Stimulated activated naive B cell treated with anti-CD40 and anti-IgM and Interleukin-4, amounts not matched to agents 10 μg/mL and 1 μg/mL and 100 μg/mL, for 72 hours (primary cell): ENCODE results near the gene HRH4.

Experiments
- ATAC-seq, 2 donors: fragments of 150-1000 bp; cut with Tn5 transposase; replicated peaks; 2 replicates each; pipeline ENCODE4 v1.10.0; 2021; ENCODE audit warnings: moderate library complexity in 1 of 2
- DNase-seq: peaks from one replicate; pipeline ENCODE4 v3.0.0; 2021
- H3K27ac Mint-ChIP-seq: one replicate; pipeline ENCODE4 v1.8.0; 2022; ENCODE audit warnings: mild to moderate bottlenecking, mixed read lengths
- H3K27me3 Mint-ChIP-seq, 2 donors: one replicate each; pipeline ENCODE4 v1.8.0; 2022; ENCODE audit warnings: mixed read lengths in 2 of 2
- H3K36me3 Mint-ChIP-seq, 2 donors: one replicate each; pipeline ENCODE4 v1.8.0; 2022; ENCODE audit warnings: mixed read lengths in 2 of 2, mild to moderate bottlenecking in 1 of 2
- H3K4me1 Mint-ChIP-seq, 2 donors: one replicate each; pipeline ENCODE4 v1.8.0; 2022; ENCODE audit warnings: mixed read lengths in 2 of 2, mild to moderate bottlenecking in 1 of 2
- H3K4me3 Mint-ChIP-seq, 2 donors: one replicate each; pipeline ENCODE4 v1.8.0; 2022; ENCODE audit warnings: mild to moderate bottlenecking in 2 of 2, mixed read lengths in 2 of 2, moderate library complexity in 1 of 2
- H3K9me3 Mint-ChIP-seq, 2 donors: one replicate each; pipeline ENCODE4 v1.8.0; 2022; ENCODE audit warnings: mixed read lengths in 2 of 2, mild to moderate bottlenecking in 1 of 2

Gene HRH4

GRCh38 chr18:24446453-24446852 is 14.0 kb upstream of the HRH4 start:
- peaks cover 12 to 20% of the 10 kb centered on the region in 2 donors for H3K4me1 Mint-ChIP-seq
- peaks cover 34 to 47% of the 10 kb centered on the region in 2 donors for H3K36me3 Mint-ChIP-seq
- peak overlapping the region; percentile 69 for H3K27ac Mint-ChIP-seq
- H3K27me3 Mint-ChIP-seq, result no peaks in the 10 kb centered on the region
- no peak for ATAC-seq
- H3K4me3 Mint-ChIP-seq, result no peak overlapping the region
- no peak for DNase-seq
- no peaks in the 10 kb centered on the region for H3K9me3 Mint-ChIP-seq

GRCh38 chr18:24446953-24447538 is 13.4 kb upstream of the HRH4 start:
- Mint-ChIP-seq H3K27me3 (no peaks in the 10 kb centered on the region), H3K36me3 (peaks cover 34 to 44% of the 10 kb centered on the region in 2 donors)
- no peak for DNase-seq

GRCh38 chr18:24447961-24448360 is 12.5 kb upstream of the HRH4 start:
- H3K4me3 Mint-ChIP-seq, result no peak overlapping the region

More at GRCh38 chr18:24446953-24447538, 13.4 kb upstream of the HRH4 start:
- peaks cover 11 to 20% of the 10 kb centered on the region in 2 donors for H3K4me1 Mint-ChIP-seq
- no peak for ATAC-seq
- no peak overlapping the region for H3K4me3 Mint-ChIP-seq
- no peaks in the 10 kb centered on the region for H3K9me3 Mint-ChIP-seq
- H3K27ac Mint-ChIP-seq, result no peak overlapping the region

GRCh38 chr18:24456549-24456948 is 3.9 kb upstream of the HRH4 start:
- Mint-ChIP-seq H3K36me3 (peaks cover 33 to 43% of the 10 kb centered on the region in 2 donors), H3K4me1 (peaks cover 0 to 9% of the 10 kb centered on the region in 2 donors), H3K4me3 (no peak overlapping the region), H3K27me3 (no peaks in the 10 kb centered on the region), H3K27ac (no peak overlapping the region), H3K9me3 (no peaks in the 10 kb centered on the region)
- peak; percentile 87 to 90 for ATAC-seq
- no peak for DNase-seq

More at GRCh38 chr18:24447961-24448360, 12.5 kb upstream of the HRH4 start:
- peaks cover 36 to 47% of the 10 kb centered on the region in 2 donors for H3K36me3 Mint-ChIP-seq
- H3K27ac Mint-ChIP-seq, result no peak overlapping the region
- H3K4me1 Mint-ChIP-seq, result peaks cover 11 to 20% of the 10 kb centered on the region in 2 donors
- no peak for ATAC-seq
- H3K27me3 Mint-ChIP-seq, result no peaks in the 10 kb centered on the region
- H3K9me3 Mint-ChIP-seq, result no peaks in the 10 kb centered on the region
- no peak for DNase-seq

- peaks cover 0 to 9% of the 10 kb centered on the region in 2 donors for H3K4me1 Mint-ChIP-seq
- no peak overlapping the region for H3K27ac Mint-ChIP-seq
- no peaks in the 10 kb centered on the region for H3K9me3 Mint-ChIP-seq
- no peak overlapping the region for H3K4me3 Mint-ChIP-seq
- no peaks in the 10 kb centered on the region for H3K27me3 Mint-ChIP-seq
- ATAC-seq (no peak), DNase-seq (no peak)
- peaks cover 19 to 24% of the 10 kb centered on the region in 2 donors for H3K36me3 Mint-ChIP-seq
Observed at GRCh38 chr18:24459772-24460171, 665 bp upstream of the HRH4 start.

- Mint-ChIP-seq H3K27ac (no peak overlapping the region), H3K4me3 (no peak overlapping the region), H3K9me3 (no peaks in the 10 kb centered on the region), H3K4me1 (peaks cover 0 to under 1% of the 10 kb centered on the region in 2 donors), H3K36me3 (peaks cover 8 to 12% of the 10 kb centered on the region in 2 donors), H3K27me3 (peaks cover 5 to 6% of the 10 kb centered on the region in 2 donors)
- ATAC-seq (no peak), DNase-seq (no peak)
Observed at GRCh38 chr18:24461996-24462395, 1.6 kb downstream of the HRH4 start.

- H3K4me3 Mint-ChIP-seq, result no peak overlapping the region
- ATAC-seq (no peak), DNase-seq (no peak)
- H3K4me1 Mint-ChIP-seq, result peaks cover 0 to 5% of the 10 kb centered on the region in 2 donors
- H3K27me3 Mint-ChIP-seq, result peaks cover 5 to 6% of the 10 kb centered on the region in 2 donors
- no peak overlapping the region for H3K27ac Mint-ChIP-seq
- H3K9me3 Mint-ChIP-seq, result no peaks in the 10 kb centered on the region
- peaks cover 6 to 9% of the 10 kb centered on the region in 2 donors for H3K36me3 Mint-ChIP-seq
Observed at GRCh38 chr18:24462838-24463775, 2.7 kb downstream of the HRH4 start.

GRCh38 chr18:24465486-24465885 is 5.0 kb downstream of the HRH4 start:
- DNase-seq (no peak), ATAC-seq (no peak)
- H3K36me3 Mint-ChIP-seq, result peaks cover 0 to 2% of the 10 kb centered on the region in 2 donors
- H3K4me1 Mint-ChIP-seq, result peaks cover 0 to 5% of the 10 kb centered on the region in 2 donors
- no peak overlapping the region for H3K27ac Mint-ChIP-seq
- no peak overlapping the region for H3K4me3 Mint-ChIP-seq
- H3K27me3 Mint-ChIP-seq, result peaks cover 5 to 6% of the 10 kb centered on the region in 2 donors
- H3K9me3 Mint-ChIP-seq, result no peaks in the 10 kb centered on the region

- Mint-ChIP-seq H3K27me3 (peaks cover 5 to 6% of the 10 kb centered on the region in 2 donors), H3K27ac (no peak overlapping the region), H3K36me3 (peaks cover 0 to 2% of the 10 kb centered on the region in 2 donors), H3K4me3 (no peak overlapping the region), H3K9me3 (peaks cover 0 to 1% of the 10 kb centered on the region in 2 donors), H3K4me1 (peaks cover 0 to 5% of the 10 kb centered on the region in 2 donors)
- no peak for DNase-seq
- no peak for ATAC-seq
Observed at GRCh38 chr18:24466771-24467170, 6.3 kb downstream of the HRH4 start.

GRCh38 chr18:24470022-24470618 is 9.7 kb downstream of the HRH4 start:
- no peak overlapping the region for H3K27ac Mint-ChIP-seq
- H3K27me3 Mint-ChIP-seq, result peaks cover 3% of the 10 kb centered on the region in 2 donors
- H3K9me3 Mint-ChIP-seq, result peaks cover 0 to 1% of the 10 kb centered on the region in 2 donors
- peaks cover 0 to 5% of the 10 kb centered on the region in 2 donors for H3K4me1 Mint-ChIP-seq
- no peak for DNase-seq
- no peak for ATAC-seq
- no peak overlapping the region for H3K4me3 Mint-ChIP-seq
- H3K36me3 Mint-ChIP-seq, result peaks cover 0 to 2% of the 10 kb centered on the region in 2 donors

- Mint-ChIP-seq H3K27me3 (no peaks in the 10 kb centered on the region), H3K9me3 (peaks cover 0 to 1% of the 10 kb centered on the region in 2 donors), H3K36me3 (peaks cover 0 to 2% of the 10 kb centered on the region in 2 donors), H3K4me1 (peaks cover 0 to 5% of the 10 kb centered on the region in 2 donors), H3K27ac (no peak overlapping the region), H3K4me3 (no peak overlapping the region)
- no peak for DNase-seq
- no peak for ATAC-seq
Observed at GRCh38 chr18:24470805-24471204, 10.4 kb downstream of the HRH4 start.

GRCh38 chr18:24472591-24472990 is 12.2 kb downstream of the HRH4 start:
- Mint-ChIP-seq H3K4me1 (peaks cover 0 to 3% of the 10 kb centered on the region in 2 donors), H3K4me3 (no peak overlapping the region), H3K27me3 (no peaks in the 10 kb centered on the region), H3K36me3 (no peaks in the 10 kb centered on the region), H3K9me3 (peaks cover 0 to 1% of the 10 kb centered on the region in 2 donors), H3K27ac (no peak overlapping the region)
- ATAC-seq (no peak), DNase-seq (no peak)

- Mint-ChIP-seq H3K4me3 (no peak overlapping the region), H3K36me3 (no peaks in the 10 kb centered on the region), H3K27ac (no peak overlapping the region), H3K9me3 (peaks cover 0 to 1% of the 10 kb centered on the region in 2 donors), H3K4me1 (no peaks in the 10 kb centered on the region), H3K27me3 (no peaks in the 10 kb centered on the region)
- no peak for DNase-seq
- ATAC-seq, result no peak
Observed at GRCh38 chr18:24474406-24474805, 14.0 kb downstream of the HRH4 start.

GRCh38 chr18:24475926-24476589 is 15.6 kb downstream of the HRH4 start:
- DNase-seq (no peak), ATAC-seq (no peak)
- no peak overlapping the region for H3K4me3 Mint-ChIP-seq

More at GRCh38 chr18:24475926-24476589, 15.6 kb downstream of the HRH4 start:
- H3K4me1 Mint-ChIP-seq, result peaks cover 0 to 2% of the 10 kb centered on the region in 2 donors
- H3K9me3 Mint-ChIP-seq, result peaks cover 6 to 7% of the 10 kb centered on the region in 2 donors
- H3K36me3 Mint-ChIP-seq, result peaks cover 3 to 4% of the 10 kb centered on the region in 2 donors
- H3K27me3 Mint-ChIP-seq, result peaks cover 0 to 5% of the 10 kb centered on the region in 2 donors
- H3K27ac Mint-ChIP-seq, result no peak overlapping the region
